Measurements from ENCODE around the gene SEC11A. TPM values are rescaled to one million over a fixed set of nuclear protein-coding genes. Genes with fewer than 3 reads are reported as not detected.

Gene SEC11A
- total RNA-seq, 1 donor from 2014 or later = 121 TPM

GRCh38 chr15:84681831-84682230 lies 34.1 kb downstream of the SEC11A start:
- no peak for DNase-seq (ENCODE audit: low spot score)

- DNase-seq (ENCODE audit: low spot score) = no peak
Measured at GRCh38 chr15:84671211-84671610, 44.7 kb downstream of the SEC11A start.

GRCh38 chr15:84669726-84670125 lies 46.2 kb downstream of the SEC11A start:
- no peak for DNase-seq (ENCODE audit: low spot score)

GRCh38 chr15:84668221-84668982 lies 47.5 kb downstream of the SEC11A start:
- no peak for DNase-seq (ENCODE audit: low spot score)

- no peak for DNase-seq (ENCODE audit: low spot score)
Measured at GRCh38 chr15:84666373-84666772, 49.6 kb downstream of the SEC11A start.

GRCh38 chr15:84661001-84661400 lies 54.9 kb downstream of the SEC11A start:
- no peak for DNase-seq (ENCODE audit: low spot score)

- no peak for DNase-seq (ENCODE audit: low spot score)
Measured at GRCh38 chr15:84659904-84660781, 55.8 kb downstream of the SEC11A start.

- DNase-seq (ENCODE audit: low spot score) = no peak
Measured at GRCh38 chr15:84658788-84659411, 57.0 kb downstream of the SEC11A start.

- DNase-seq (ENCODE audit: low spot score) = peak; percentile 75
Measured at GRCh38 chr15:84658080-84658787, 57.7 kb downstream of the SEC11A start, which contains the start of gene NMB. Gene NMB, minus strand, starts transcription at chr15:84658199. Its CDS starts 47 bp downstream, at chr15:84658152.

- DNase-seq (ENCODE audit: low spot score) = no peak
Measured at GRCh38 chr15:84657748-84658079, 58.2 kb downstream of the SEC11A start.

GRCh38 chr15:84656972-84657371 lies 59.0 kb downstream of the SEC11A start:
- no peak for DNase-seq (ENCODE audit: low spot score)

- peak; percentile 84 for DNase-seq (ENCODE audit: low spot score)
Measured at GRCh38 chr15:84654689-84655453, 61.1 kb downstream of the SEC11A start.

- DNase-seq (ENCODE audit: low spot score) = peak; percentile 98
Measured at GRCh38 chr15:84653910-84654688, 61.8 kb downstream of the SEC11A start, which contains the start of gene WDR73. Gene WDR73, minus strand, starts transcription at chr15:84654283. Its CDS starts 9 bp downstream, at chr15:84654274.

- DNase-seq (ENCODE audit: low spot score) = no peak
Measured at GRCh38 chr15:84653584-84653909, 62.4 kb downstream of the SEC11A start.

- no peak for DNase-seq (ENCODE audit: low spot score)
Measured at GRCh38 chr15:84649706-84650105, 66.2 kb downstream of the SEC11A start.

- DNase-seq (ENCODE audit: low spot score) = no peak
Measured at GRCh38 chr15:84648539-84648938, 67.4 kb downstream of the SEC11A start.

GRCh38 chr15:84647726-84648125 lies 68.2 kb downstream of the SEC11A start:
- no peak for DNase-seq (ENCODE audit: low spot score)

GRCh38 chr15:84645997-84646396 lies 69.9 kb downstream of the SEC11A start:
- no peak for DNase-seq (ENCODE audit: low spot score)

- DNase-seq (ENCODE audit: low spot score) = no peak
Measured at GRCh38 chr15:84645496-84645895, 70.4 kb downstream of the SEC11A start.

GRCh38 chr15:84643838-84644237 lies 72.1 kb downstream of the SEC11A start:
- DNase-seq (ENCODE audit: low spot score) = no peak
